Measurements from ENCODE around the gene LSM7.

LSM7 gene

GRCh38 chr19:2274185-2274711 is 54.1 kb downstream of the LSM7 start:
- Histone ChIP-seq H3K27me3 (no peaks in the 10 kb centered on the region), H3K36me3 (peaks cover 39% of the 10 kb centered on the region), H3K9me3 (no peaks in the 10 kb centered on the region), H3K4me1 (peaks cover 7% of the 10 kb centered on the region), H3K4me3 (ENCODE audit: low read depth, low read length) (0 out of 2 replicates have a peak overlapping the region, but pooled peaks have one; percentile 19)
- DNase-seq, result no peak
- TF ChIP-seq CTCF (IDR thresholded peaks at IDR 0.05; ENCODE audit: low read depth, low read length), result no peak

GRCh38 chr19:2273356-2274184 is 54.8 kb downstream of the LSM7 start:
- peak; percentile 96 for DNase-seq
- peaks cover 39% of the 10 kb centered on the region for H3K36me3 ChIP-seq
- no peaks in the 10 kb centered on the region for H3K9me3 ChIP-seq
- peaks cover 10% of the 10 kb centered on the region for H3K4me1 ChIP-seq
- peak overlapping the region; percentile 45 for H3K4me3 ChIP-seq (ENCODE audit: low read depth, low read length)
- H3K27me3 ChIP-seq, result no peaks in the 10 kb centered on the region
- TF ChIP-seq CTCF (IDR thresholded peaks at IDR 0.05; ENCODE audit: low read depth, low read length), result peak; percentile 88

Measured in BE2C (cell line).